Esophagus muscularis mucosa (tissue), 3 donors: Measurements from ENCODE around the gene DNAJC5.

Source experiments
- POLR2A ChIP-seq: fragments of 450-650 bp; IDR thresholded peaks from one replicate; pipeline ENCODE4 v1.6.1; 2017; ENCODE audit warnings: antibody characterized with exemption, moderate library complexity, mild to moderate bottlenecking, low read depth
- POLR2AphosphoS5 ChIP-seq, 2 donors: sonication (generic); formaldehyde crosslinking; IDR thresholded peaks; one replicate each; pipeline ENCODE4 v1.6.1; 2017; ENCODE audit warnings: antibody characterized with exemption in 2 of 2
- TF ChIP-seq, protein P1 (sequence below), 3 experiments: fragments of 200-600 bp in 2 of 3; fragments of 450-650 bp in 1 of 3; sonication (generic) in 2 of 3; IDR thresholded peaks; one replicate each; pipeline ENCODE4 v1.5.1; 2017 to 2019; ENCODE audit warnings: antibody characterized with exemption in 3 of 3, mild to moderate bottlenecking in 2 of 3, moderate library complexity in 1 of 3

DNA sequence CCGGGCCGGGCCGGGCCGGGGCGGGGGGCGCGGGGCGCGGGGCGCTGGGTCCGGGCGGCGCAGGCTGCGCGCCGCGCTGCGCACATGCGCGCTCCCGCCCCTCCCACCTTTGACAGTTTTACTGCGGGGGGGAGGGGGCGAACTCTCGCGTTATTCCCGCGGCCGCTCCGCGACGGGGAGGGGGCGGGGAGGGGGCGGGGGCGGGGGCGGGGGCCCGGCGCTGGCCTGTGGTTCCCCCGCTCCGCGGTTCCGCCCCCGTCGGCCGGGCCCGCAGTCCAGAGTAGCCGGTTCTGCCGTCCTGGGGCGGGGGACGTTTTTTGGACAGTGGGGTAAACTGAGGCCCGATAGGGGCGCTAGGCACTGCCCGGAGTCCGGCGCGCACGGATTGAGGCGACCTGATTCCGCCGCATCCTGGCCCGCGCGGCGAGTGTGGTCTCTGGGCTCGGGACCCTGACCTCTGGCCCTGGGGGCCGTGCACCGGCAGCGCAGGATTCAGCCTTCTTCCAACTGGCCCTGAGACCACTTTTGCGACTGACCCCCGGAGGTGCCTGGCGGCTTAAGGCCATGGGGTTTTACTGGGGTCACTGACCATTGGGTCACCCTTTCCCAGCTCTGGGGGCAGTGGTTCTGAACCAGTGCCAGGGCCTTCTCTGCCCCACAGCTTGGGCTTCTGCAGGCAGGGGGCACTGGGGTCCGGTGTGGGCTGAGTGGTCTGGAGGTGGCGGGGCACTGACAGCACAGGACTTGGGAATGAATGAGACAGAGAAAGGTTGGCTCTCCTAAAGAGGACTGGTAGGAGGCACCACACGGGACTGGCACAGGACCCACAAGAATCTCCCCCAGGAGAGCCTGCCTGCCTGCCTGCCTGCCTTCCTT lies 75.2 kb downstream of the DNAJC5 start, which contains the start of gene ZNF512B:
- TF ChIP-seq, protein P1, sequence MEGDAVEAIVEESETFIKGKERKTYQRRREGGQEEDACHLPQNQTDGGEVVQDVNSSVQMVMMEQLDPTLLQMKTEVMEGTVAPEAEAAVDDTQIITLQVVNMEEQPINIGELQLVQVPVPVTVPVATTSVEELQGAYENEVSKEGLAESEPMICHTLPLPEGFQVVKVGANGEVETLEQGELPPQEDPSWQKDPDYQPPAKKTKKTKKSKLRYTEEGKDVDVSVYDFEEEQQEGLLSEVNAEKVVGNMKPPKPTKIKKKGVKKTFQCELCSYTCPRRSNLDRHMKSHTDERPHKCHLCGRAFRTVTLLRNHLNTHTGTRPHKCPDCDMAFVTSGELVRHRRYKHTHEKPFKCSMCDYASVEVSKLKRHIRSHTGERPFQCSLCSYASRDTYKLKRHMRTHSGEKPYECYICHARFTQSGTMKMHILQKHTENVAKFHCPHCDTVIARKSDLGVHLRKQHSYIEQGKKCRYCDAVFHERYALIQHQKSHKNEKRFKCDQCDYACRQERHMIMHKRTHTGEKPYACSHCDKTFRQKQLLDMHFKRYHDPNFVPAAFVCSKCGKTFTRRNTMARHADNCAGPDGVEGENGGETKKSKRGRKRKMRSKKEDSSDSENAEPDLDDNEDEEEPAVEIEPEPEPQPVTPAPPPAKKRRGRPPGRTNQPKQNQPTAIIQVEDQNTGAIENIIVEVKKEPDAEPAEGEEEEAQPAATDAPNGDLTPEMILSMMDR (IDR thresholded peaks at IDR 0.05), result no peak
- TF ChIP-seq POLR2AphosphoS5 (IDR thresholded peaks at IDR 0.05) (peak in 1 of 2 donors; percentile 28), POLR2A (no peak)
